Glutamatergic neuron (in vitro differentiated cells): ENCODE measurements around the gene NFKBIB. TPM values are rescaled to one million over a fixed set of nuclear protein-coding genes. Genes with fewer than 3 reads are reported as not detected.
"Not testable (repeated sequence)": the region's sequence is repeated elsewhere in the genome, so short reads cannot be mapped to it uniquely, and the experiment has no call there.

Experiments
- DNase-seq: peaks from one replicate; pipeline ENCODE4 v3.0.0; 2022
- H3K27ac Mint-ChIP-seq: one replicate; pipeline ENCODE4 v1.8.0; 2020; ENCODE audit warnings: mild to moderate bottlenecking, mixed read lengths, inconsistent platforms; ENCODE audit not compliant: unreplicated experiment
- H3K27me3 Mint-ChIP-seq: one replicate; pipeline ENCODE4 v1.8.0; 2020; ENCODE audit warnings: mild to moderate bottlenecking, moderate library complexity, mixed read lengths, inconsistent platforms; ENCODE audit not compliant: unreplicated experiment
- H3K36me3 Mint-ChIP-seq: one replicate; pipeline ENCODE4 v1.8.0; 2020; ENCODE audit warnings: mild to moderate bottlenecking, mixed read lengths, inconsistent platforms; ENCODE audit not compliant: unreplicated experiment
- H3K4me1 Mint-ChIP-seq: one replicate; pipeline ENCODE4 v1.8.0; 2020; ENCODE audit warnings: mild to moderate bottlenecking, low read depth, mixed read lengths, inconsistent platforms; ENCODE audit not compliant: unreplicated experiment
- H3K4me3 Mint-ChIP-seq: one replicate; pipeline ENCODE4 v1.8.0; 2020; ENCODE audit warnings: mild to moderate bottlenecking, mixed read lengths, inconsistent platforms; ENCODE audit not compliant: unreplicated experiment
- H3K9me3 Mint-ChIP-seq: one replicate; pipeline ENCODE4 v1.8.0; 2020; ENCODE audit warnings: mild to moderate bottlenecking, moderate library complexity, mixed read lengths, inconsistent platforms; ENCODE audit not compliant: unreplicated experiment
- total RNA-seq: library from RNA; stranded (reverse); fragmentation: NEBNext Ultra II Directional; extraction: Animal tissue kit (Norgen Biotek cat#: 25700); gene quantifications from one replicate; pipeline ENCODE4 v1.2.1, GENCODE V29; 2021; ENCODE audit not compliant: unreplicated experiment
- TF ChIP-seq, protein P1 (sequence below): fragments of 200-600 bp; sonication (generic); IDR thresholded peaks from one replicate; pipeline ENCODE4 v1.5.0; 2021; ENCODE audit not compliant: partially characterized antibody, unreplicated experiment

Gene NFKBIB
- total RNA-seq, 1 donor from 2014 or later, result 12.8 TPM

DNA sequence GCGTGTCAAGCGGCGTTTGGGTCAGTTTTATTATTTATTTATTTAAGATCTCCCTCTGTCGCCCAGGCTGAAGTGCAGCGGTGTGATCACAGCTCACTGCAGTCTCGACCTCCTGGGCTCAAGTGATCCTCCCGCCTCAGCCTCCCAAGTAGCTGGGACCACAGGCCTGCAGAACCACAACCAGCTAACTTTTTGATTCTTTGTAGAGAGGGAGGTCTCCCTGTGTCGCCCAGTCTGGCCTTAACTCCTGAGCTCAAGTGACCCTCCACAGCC lies 31.7 kb downstream of the NFKBIB start:
- no peak for DNase-seq
- Mint-ChIP-seq H3K9me3 (peaks cover 8% of the 10 kb centered on the region), H3K27me3 (no peaks in the 10 kb centered on the region), H3K4me3 (peak overlapping the region; percentile 97), H3K4me1 (peaks cover 7% of the 10 kb centered on the region), H3K27ac (no peak overlapping the region), H3K36me3 (peaks cover 6% of the 10 kb centered on the region)
- TF ChIP-seq, protein P1, sequence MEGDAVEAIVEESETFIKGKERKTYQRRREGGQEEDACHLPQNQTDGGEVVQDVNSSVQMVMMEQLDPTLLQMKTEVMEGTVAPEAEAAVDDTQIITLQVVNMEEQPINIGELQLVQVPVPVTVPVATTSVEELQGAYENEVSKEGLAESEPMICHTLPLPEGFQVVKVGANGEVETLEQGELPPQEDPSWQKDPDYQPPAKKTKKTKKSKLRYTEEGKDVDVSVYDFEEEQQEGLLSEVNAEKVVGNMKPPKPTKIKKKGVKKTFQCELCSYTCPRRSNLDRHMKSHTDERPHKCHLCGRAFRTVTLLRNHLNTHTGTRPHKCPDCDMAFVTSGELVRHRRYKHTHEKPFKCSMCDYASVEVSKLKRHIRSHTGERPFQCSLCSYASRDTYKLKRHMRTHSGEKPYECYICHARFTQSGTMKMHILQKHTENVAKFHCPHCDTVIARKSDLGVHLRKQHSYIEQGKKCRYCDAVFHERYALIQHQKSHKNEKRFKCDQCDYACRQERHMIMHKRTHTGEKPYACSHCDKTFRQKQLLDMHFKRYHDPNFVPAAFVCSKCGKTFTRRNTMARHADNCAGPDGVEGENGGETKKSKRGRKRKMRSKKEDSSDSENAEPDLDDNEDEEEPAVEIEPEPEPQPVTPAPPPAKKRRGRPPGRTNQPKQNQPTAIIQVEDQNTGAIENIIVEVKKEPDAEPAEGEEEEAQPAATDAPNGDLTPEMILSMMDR, result no peak

DNA sequence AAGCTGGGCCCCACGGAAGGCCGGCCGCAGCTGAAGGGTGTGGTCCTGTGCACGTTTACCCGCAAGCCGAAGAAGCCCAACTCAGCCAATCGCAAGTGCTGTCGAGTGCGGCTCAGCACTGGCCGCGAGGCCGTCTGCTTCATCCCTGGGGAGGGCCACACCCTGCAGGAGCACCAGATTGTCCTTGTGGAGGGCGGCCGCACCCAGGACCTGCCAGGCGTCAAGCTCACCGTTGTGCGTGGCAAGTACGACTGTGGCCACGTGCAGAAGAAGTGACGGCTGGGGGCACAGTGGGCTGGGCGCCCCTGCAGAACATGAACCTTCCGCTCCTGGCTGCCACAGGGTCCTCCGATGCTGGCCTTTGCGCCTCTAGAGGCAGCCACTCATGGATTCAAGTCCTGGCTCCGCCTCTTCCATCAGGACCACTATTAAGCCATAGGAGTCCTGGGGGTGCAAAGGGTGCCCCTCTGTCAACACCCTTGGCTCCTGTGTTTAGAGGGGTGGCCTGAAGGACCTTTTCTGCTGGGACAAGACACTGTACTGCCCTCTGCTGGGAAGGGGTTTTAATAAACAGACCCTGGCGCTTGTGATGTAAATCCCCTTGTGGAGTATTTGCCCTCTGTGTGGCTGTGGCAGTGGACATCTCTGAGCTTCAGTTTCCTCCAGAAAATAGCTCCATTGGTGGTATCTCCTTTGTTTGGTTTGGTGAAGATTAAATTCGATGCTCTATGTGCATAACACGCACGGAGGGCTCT lies 32.8 kb downstream of the NFKBIB start:
- TF ChIP-seq, protein P1, result peak; percentile 23

DNA sequence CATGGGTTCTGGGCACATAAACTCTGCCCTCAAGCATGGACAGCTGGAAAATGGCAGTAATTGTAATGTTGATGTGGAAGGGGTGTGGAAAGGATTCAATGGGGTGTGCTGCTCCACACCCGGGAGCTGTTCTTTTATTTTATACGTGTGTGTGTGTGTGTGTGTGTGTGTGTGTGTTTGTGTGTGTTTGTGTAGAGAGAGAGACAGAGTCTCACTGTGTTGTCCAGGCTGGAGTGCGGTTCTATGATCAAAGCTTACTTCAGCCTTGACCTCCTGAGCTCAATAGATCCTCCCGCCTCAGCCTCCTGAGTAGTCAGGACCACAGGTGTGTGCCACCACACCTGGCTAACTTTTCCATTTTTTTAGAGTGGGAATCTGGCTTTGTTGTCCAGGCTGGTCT lies 33.8 kb downstream of the NFKBIB start:
- Mint-ChIP-seq H3K27me3 (no peaks in the 10 kb centered on the region), H3K36me3 (peaks cover 6% of the 10 kb centered on the region), H3K27ac (no peak overlapping the region), H3K9me3 (peaks cover 8% of the 10 kb centered on the region), H3K4me3 (no peak overlapping the region), H3K4me1 (peaks cover 7% of the 10 kb centered on the region)
- no peak for DNase-seq
- TF ChIP-seq, protein P1, result no peak

More for the DNA sequence above, 32.8 kb downstream of the NFKBIB start:
- peaks cover 7% of the 10 kb centered on the region for H3K4me1 Mint-ChIP-seq
- DNase-seq, result no peak
- H3K4me3 Mint-ChIP-seq, result peak overlapping the region; percentile 47
- peaks cover 6% of the 10 kb centered on the region for H3K36me3 Mint-ChIP-seq
- H3K27ac Mint-ChIP-seq, result no peak overlapping the region
- H3K27me3 Mint-ChIP-seq, result no peaks in the 10 kb centered on the region
- peaks cover 8% of the 10 kb centered on the region for H3K9me3 Mint-ChIP-seq

DNA sequence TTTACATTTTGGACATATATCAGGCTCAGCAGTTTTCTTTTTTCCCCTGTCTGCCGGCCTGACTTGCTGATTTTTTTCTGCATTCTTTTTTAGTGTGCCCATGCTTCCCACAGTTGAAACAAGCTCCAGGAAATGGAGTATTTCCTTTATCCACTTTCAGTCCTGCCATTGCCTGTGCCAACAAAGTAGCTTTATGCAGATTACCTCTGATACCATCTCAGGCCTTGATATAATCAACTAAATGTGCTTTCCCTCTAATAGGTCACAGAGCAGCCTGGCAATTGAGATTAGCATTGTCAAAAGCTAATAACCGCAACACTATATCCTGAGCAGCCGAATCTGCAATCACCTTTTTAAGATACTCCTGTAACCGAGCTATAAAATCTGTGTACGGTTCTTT lies 40.2 kb downstream of the NFKBIB start:
- H3K4me3 Mint-ChIP-seq, result no peak overlapping the region
- no peak for DNase-seq
- H3K4me1 Mint-ChIP-seq, result no peaks in the 10 kb centered on the region
- H3K36me3 Mint-ChIP-seq, result peaks cover 6% of the 10 kb centered on the region
- peaks cover 2% of the 10 kb centered on the region for H3K9me3 Mint-ChIP-seq
- TF ChIP-seq, protein P1, result no peak
- peaks cover 7% of the 10 kb centered on the region for H3K27me3 Mint-ChIP-seq
- H3K27ac Mint-ChIP-seq, result no peak overlapping the region

DNA sequence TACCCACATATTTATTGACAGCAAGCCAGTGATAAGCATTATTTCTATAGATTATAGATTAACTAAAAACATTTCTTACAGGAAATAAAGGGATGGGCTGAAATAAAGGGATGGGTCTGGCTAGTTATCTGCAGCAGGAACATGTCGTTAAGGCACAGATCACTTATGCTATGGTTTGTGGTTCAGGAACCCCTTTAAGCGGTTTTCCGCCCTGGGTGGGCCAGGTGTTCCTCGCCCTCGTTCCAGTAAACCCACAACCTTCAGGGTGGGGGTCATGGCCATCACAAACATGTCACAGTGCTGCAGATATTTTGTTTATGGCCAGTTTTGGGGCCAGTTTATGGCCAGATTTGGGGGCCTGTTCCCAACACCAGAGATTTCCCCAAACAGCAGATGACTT lies 41.7 kb downstream of the NFKBIB start:
- not testable (repeated sequence) for H3K4me3 Mint-ChIP-seq, H3K27ac Mint-ChIP-seq, H3K36me3 Mint-ChIP-seq, H3K27me3 Mint-ChIP-seq, H3K9me3 Mint-ChIP-seq, DNase-seq, H3K4me1 Mint-ChIP-seq
